B cell (primary cell): ENCODE measurements around the gene NOTCH4. TPM values are rescaled to one million over a fixed set of nuclear protein-coding genes. Genes with fewer than 3 reads are reported as not detected.
"Not testable (repeated sequence)": the region's sequence is repeated elsewhere in the genome, so short reads cannot be mapped to it uniquely, and the experiment has no call there.

Source experiments
- ATAC-seq: fragments of 200-7000 bp; cut with Tn5 transposase; one replicate; pipeline ENCODE4 v1.10.0; 2021; ENCODE audit warnings: low read depth, mild to moderate bottlenecking, moderate number of reproducible peaks, moderate library complexity
- CTCF ChIA-PET: fragments of 350-600 bp; sonication (Branson Sonifier 250); formaldehyde crosslinking; loops from one replicate; lab custom pipeline; 2021; ENCODE audit warnings: antibody characterized with exemption, inconsistent platforms; lab: Charles Lee
- POLR2A ChIA-PET: fragments of 350-600 bp; sonication (Branson Sonifier 250); formaldehyde crosslinking; loops from one replicate; lab custom pipeline; 2021; ENCODE audit warnings: antibody characterized with exemption; lab: Charles Lee
- DNase-seq: peaks from one replicate; pipeline ENCODE4 v3.0.0; 2013
- H2AFZ ChIP-seq: 2 replicates; pipeline ENCODE4 v1.6.1; 2012; ENCODE audit warnings: mild to moderate bottlenecking, low read depth, low read length; ENCODE audit not compliant: insufficient read depth, poor library complexity, severe bottlenecking
- H3K27ac ChIP-seq, 2 donors: 1 replicate in 1 of 2; 2 replicates in 1 of 2; pipeline ENCODE4 v1.5.1; 2012 to 2013; ENCODE audit warnings: low read length in 2 of 2, mild to moderate bottlenecking in 2 of 2, moderate library complexity in 1 of 2
- H3K27me3 ChIP-seq, 4 experiments: fragments of 200-600 bp in 1 of 4; sonication (generic) in 1 of 4; replicated peaks in 1 of 4; 1 replicate in 2 of 4; 2 replicates in 2 of 4; pipeline versions ENCODE4 v1.6.1 to v1.7.0; 2013 to 2016; ENCODE audit warnings: low read length in 3 of 4, mild to moderate bottlenecking in 2 of 4, mixed read lengths in 1 of 4, moderate library complexity in 1 of 4; ENCODE audit not compliant: insufficient read depth in 4 of 4, control insufficient read depth in 3 of 4; ENCODE audit errors: control extremely low read depth in 1 of 4
- H3K36me3 ChIP-seq, 2 experiments: replicated peaks in 1 of 2; 1 replicate in 1 of 2; 2 replicates in 1 of 2; pipeline versions ENCODE4 v1.6.1 to v1.7.1; 2013; ENCODE audit warnings: low read length in 1 of 2; ENCODE audit not compliant: insufficient read depth in 2 of 2, control insufficient read depth in 1 of 2; ENCODE audit errors: control extremely low read depth in 1 of 2, extremely low read depth in 1 of 2
- H3K4me1 ChIP-seq, 2 donors: fragments of 200-600 bp in 1 of 2; sonication (generic) in 1 of 2; 1 replicate in 1 of 2; 2 replicates in 1 of 2; pipeline versions ENCODE4 v1.5.1 to v1.6.1; 2013 to 2017; ENCODE audit warnings: low read length in 2 of 2; ENCODE audit not compliant: control insufficient read depth in 2 of 2, insufficient read depth in 2 of 2
- H3K4me2 ChIP-seq: replicated peaks from 2 replicates; pipeline ENCODE3; 2012; ENCODE audit warnings: mild to moderate bottlenecking, low read depth, low read length; ENCODE audit not compliant: poor library complexity, severe bottlenecking
- H3K4me3 ChIP-seq, 5 experiments: fragments of 200-600 bp in 1 of 5; sonication (generic) in 1 of 5; 1 replicate in 3 of 5; 2 replicates in 2 of 5; pipeline versions ENCODE4 v1.5.1 to v1.7.0; 2011 to 2016; ENCODE audit warnings: low read length in 4 of 5, mild to moderate bottlenecking in 4 of 5, low read depth in 2 of 5, control low read depth in 1 of 5, moderate library complexity in 1 of 5; ENCODE audit not compliant: insufficient read depth in 1 of 5; ENCODE audit errors: control extremely low read depth in 1 of 5, extremely low read depth in 1 of 5
- H3K79me2 ChIP-seq: fragments of 200-600 bp; sonication (generic); one replicate; pipeline ENCODE4 v1.6.0; 2016; ENCODE audit warnings: low read length; ENCODE audit not compliant: control insufficient read depth, insufficient read depth
- H3K9ac ChIP-seq: fragments of 200-600 bp; sonication (generic); 2 replicates; pipeline ENCODE4 v1.6.1; 2017; ENCODE audit warnings: mild to moderate bottlenecking, low read length, moderate library complexity
- H3K9me3 ChIP-seq, 3 donors: one replicate each; pipeline versions ENCODE4 v1.6.1 to v1.7.1; 2013; ENCODE audit warnings: low read length in 2 of 3; ENCODE audit not compliant: control insufficient read depth in 2 of 3, insufficient read depth in 1 of 3; ENCODE audit errors: control extremely low read depth in 1 of 3
- H4K20me1 ChIP-seq: 2 replicates; pipeline ENCODE4 v1.6.0; 2012; ENCODE audit warnings: mild to moderate bottlenecking, low read length; ENCODE audit not compliant: insufficient read depth, control insufficient read depth, poor library complexity, severe bottlenecking
- H3K27ac Mint-ChIP-seq: one replicate; pipeline ENCODE4 v1.8.0; 2021; ENCODE audit warnings: mixed read lengths
- H3K27me3 Mint-ChIP-seq: one replicate; pipeline ENCODE4 v1.8.0; 2021; ENCODE audit warnings: mixed read lengths
- H3K4me1 Mint-ChIP-seq: one replicate; pipeline ENCODE4 v1.8.0; 2021; ENCODE audit warnings: mixed read lengths
- H3K4me3 Mint-ChIP-seq: one replicate; pipeline ENCODE4 v1.8.0; 2021; ENCODE audit warnings: mixed read lengths
- H3K9me3 Mint-ChIP-seq: one replicate; pipeline ENCODE4 v1.8.0; 2022; ENCODE audit warnings: mixed read lengths; ENCODE audit not compliant: insufficient read depth
- CTCF ChIP-seq: fragments of 200-600 bp; IDR thresholded peaks from one replicate; pipeline ENCODE4 v1.8.0; 2022; ENCODE audit warnings: antibody characterized with exemption, mild to moderate bottlenecking
- EZH2 ChIP-seq: IDR thresholded peaks from 2 replicates; pipeline ENCODE4 v1.6.1; 2012; ENCODE audit warnings: borderline replicate concordance, low read depth, mild to moderate bottlenecking, moderate library complexity, low read length; ENCODE audit not compliant: insufficient read depth, poor library complexity, severe bottlenecking
- WGBS: methylation state at CpG from one replicate; pipeline ENCODE4 v1.1.5; 2013; ENCODE audit warnings: missing lambda C conversion rate; ENCODE audit not compliant: insufficient coverage; 5-methylcytosine and 5-hydroxymethylcytosine counted together
- intact Hi-C: fragments of 100-400 bp; cut with micrococcal nuclease; formaldehyde crosslinking; loops from one replicate; pipeline ENCODE4 v1.10.0; 2022
- polyA plus RNA-seq: library from polyadenylated mRNA; depleted of rRNA; stranded (reverse); fragments of >200 nt; gene quantifications from 2 replicates; pipeline ENCODE4 v1.2.3, GENCODE V29; 2012
- total RNA-seq, 2 donors: library from RNA; stranded (reverse); fragments of 120-200 nt in 1 of 2; gene quantifications; 1 replicate in 1 of 2; 2 replicates in 1 of 2; pipeline versions ENCODE4 v1.2.3 to v1.2.4, GENCODE V29; 2013 to 2022

Gene NOTCH4
- total and polyA plus RNA-seq, 2 donors (not counting 1 experiment from before 2014, with no cell fraction given), result 6.3 to 10.3 TPM

- peaks cover 0 to 11% (median 2%) of the 10 kb centered on the region in 3 donors for H3K9me3 ChIP-seq
- ATAC-seq (no peak), DNase-seq (peak; percentile 25)
- peak overlapping the region; percentile 23 for H3K4me2 ChIP-seq
- intact Hi-C loops, result no loop called here
- H3K27ac ChIP-seq, result no peak overlapping the region
- no peaks in the 10 kb centered on the region for H3K27me3 ChIP-seq
- H2AFZ ChIP-seq, result no peak overlapping the region
- H4K20me1 ChIP-seq, result no peaks in the 10 kb centered on the region
- H3K4me3 Mint-ChIP-seq, result peak overlapping the region; percentile 67
- H3K9me3 Mint-ChIP-seq, result no peaks in the 10 kb centered on the region
- no peak overlapping the region for H3K9ac ChIP-seq
- H3K36me3 ChIP-seq, result no peaks in the 10 kb centered on the region
- ChIA-PET CTCF (interaction anchor here (1.0 to 3.2 kb wide), 3 partner anchors 11 to 433 kb away, joined by 3 to 17 read pairs (median 4); no protein-coding TSS in a partner anchor), POLR2A (interaction anchor here (1.0 to 1.1 kb wide), 2 partner anchors 12 to 180 kb away, joined by 3 to 4 read pairs; no protein-coding TSS in a partner anchor)
- peaks cover 40 to 45% of the 10 kb centered on the region in 2 donors for H3K4me1 ChIP-seq
- TF ChIP-seq EZH2, result no peak
- TF ChIP-seq CTCF, result no peak
- peaks cover 44% of the 10 kb centered on the region for H3K4me1 Mint-ChIP-seq
- no peaks in the 10 kb centered on the region for H3K27me3 Mint-ChIP-seq
- H3K4me3 ChIP-seq, result no peak overlapping the region
- H3K27ac Mint-ChIP-seq, result peak overlapping the region; percentile 56
- H3K79me2 ChIP-seq, result peaks cover 50% of the 10 kb centered on the region
Observed at GRCh38 chr6:32267035-32267434, 43.2 kb upstream of the NOTCH4 start.

- H3K4me3 ChIP-seq, H3K9me3 Mint-ChIP-seq, H4K20me1 ChIP-seq, H3K27me3 ChIP-seq, H2AFZ ChIP-seq, H3K9ac ChIP-seq, H3K27me3 Mint-ChIP-seq, H3K36me3 ChIP-seq, H3K27ac ChIP-seq, ATAC-seq, H3K4me2 ChIP-seq, H3K9me3 ChIP-seq, DNase-seq, POLR2A ChIA-PET: not testable (repeated sequence)
- intact Hi-C loops, result loop anchor here (5.0 kb wide), 2 partner anchors 80 to 140 kb away; no protein-coding TSS in a partner anchor
- H3K4me1 Mint-ChIP-seq, result peaks cover 69% of the 10 kb centered on the region
- CTCF ChIA-PET, result interaction anchor here (0.9 to 3.8 kb wide), 4 partner anchors 11 to 157 kb away, joined by 4 to 38 read pairs (median 4); no protein-coding TSS in a partner anchor
- peaks cover 22 to 31% of the 10 kb centered on the region in 2 donors for H3K4me1 ChIP-seq
- H3K27ac Mint-ChIP-seq, result peak overlapping the region; percentile 74
- peaks cover 17% of the 10 kb centered on the region for H3K79me2 ChIP-seq
- no CpG with 5 or more reads among the region's 4 CpGs for WGBS
- peak overlapping the region; percentile 54 for H3K4me3 Mint-ChIP-seq
Observed at GRCh38 chr6:32257262-32257661, 33.4 kb upstream of the NOTCH4 start.
